ENCODE data around the gene NTRK2.

NTRK2 gene

GRCh38 chr9:84823421-84824271 is 154.1 kb downstream of the NTRK2 start:
- no peak overlapping the region for H3K27ac ChIP-seq
- TF ChIP-seq ZFX (IDR thresholded peaks at IDR 0.05; ENCODE audit: borderline replicate concordance) (no peak), CTCF (IDR thresholded peaks at IDR 0.05) (no peak)

- no peak for TF ChIP-seq ZFX (IDR thresholded peaks at IDR 0.05; ENCODE audit: borderline replicate concordance)
- no peak for TF ChIP-seq CTCF (IDR thresholded peaks at IDR 0.05)
These were observed 157.8 kb downstream of the NTRK2 start for GRCh38 chr9:84827216-84827765.

GRCh38 chr9:84828046-84828445 is 158.5 kb downstream of the NTRK2 start:
- TF ChIP-seq CTCF (IDR thresholded peaks at IDR 0.05), result no peak
- no peak for TF ChIP-seq ZFX (IDR thresholded peaks at IDR 0.05; ENCODE audit: borderline replicate concordance)
- no peak overlapping the region for H3K27ac ChIP-seq

More at GRCh38 chr9:84827216-84827765, 157.8 kb downstream of the NTRK2 start:
- no peak overlapping the region for H3K27ac ChIP-seq

GRCh38 chr9:84829471-84829870 is 159.9 kb downstream of the NTRK2 start:
- no peak overlapping the region for H3K27ac ChIP-seq

GRCh38 chr9:84829997-84830696 is 160.6 kb downstream of the NTRK2 start:
- no peak overlapping the region for H3K27ac ChIP-seq
- TF ChIP-seq CTCF (IDR thresholded peaks at IDR 0.05) (no peak), ZFX (IDR thresholded peaks at IDR 0.05; ENCODE audit: borderline replicate concordance) (no peak)

More at GRCh38 chr9:84829471-84829870, 159.9 kb downstream of the NTRK2 start:
- TF ChIP-seq ZFX (IDR thresholded peaks at IDR 0.05; ENCODE audit: borderline replicate concordance) (no peak), CTCF (IDR thresholded peaks at IDR 0.05) (no peak)

GRCh38 chr9:84831377-84831776 is 161.8 kb downstream of the NTRK2 start:
- H3K27ac ChIP-seq, result no peak overlapping the region
- no peak for TF ChIP-seq ZFX (IDR thresholded peaks at IDR 0.05; ENCODE audit: borderline replicate concordance)
- TF ChIP-seq CTCF (IDR thresholded peaks at IDR 0.05), result no peak

Data from 22Rv1 (cell line).